DND-41 (cell line): Measurements from ENCODE around the gene ASPDH.

Experiments used
- ATAC-seq: fragments of 200-7000 bp; cut with Tn5 transposase; 3 replicates; pipeline ENCODE4 v1.9.1; 2021; ENCODE audit warnings: low read depth; ENCODE audit not compliant: insufficient read depth
- DNase-seq: peaks from one replicate; pipeline ENCODE4 v3.0.0-alpha.2; 2020
- H2AFZ ChIP-seq: 2 replicates; pipeline ENCODE4 v1.6.0; 2012; ENCODE audit warnings: low read depth, low read length
- H3K27ac ChIP-seq: 2 replicates; pipeline ENCODE4 v1.5.1; 2012; ENCODE audit warnings: low read length, inconsistent platforms
- H3K27me3 ChIP-seq: fragments of 200-600 bp; sonication (generic); 2 replicates; pipeline ENCODE4 v1.6.0; 2012; ENCODE audit warnings: low read length, mild to moderate bottlenecking, inconsistent platforms; ENCODE audit not compliant: insufficient read depth, poor library complexity
- H3K36me3 ChIP-seq: 2 replicates; pipeline ENCODE4 v1.5.1; 2012; ENCODE audit warnings: low read length, inconsistent platforms; ENCODE audit not compliant: insufficient read depth
- H3K4me1 ChIP-seq: 2 replicates; pipeline ENCODE4 v1.5.1; 2012; ENCODE audit warnings: mild to moderate bottlenecking, low read length; ENCODE audit not compliant: insufficient read depth
- H3K4me2 ChIP-seq: 2 replicates; pipeline ENCODE4 v1.6.0; 2012; ENCODE audit warnings: mild to moderate bottlenecking, moderate library complexity, low read length, inconsistent platforms; ENCODE audit not compliant: insufficient read depth
- H3K4me3 ChIP-seq, 2 experiments: fragments of 200-600 bp in 1 of 2; shearing (Covaris generic) in 1 of 2; 2 replicates each; pipeline ENCODE4 v1.5.1; 2012 to 2016; ENCODE audit warnings: inconsistent platforms in 2 of 2, low read length in 2 of 2, mild to moderate bottlenecking in 2 of 2, low read depth in 1 of 2, moderate library complexity in 1 of 2
- H3K79me2 ChIP-seq: 2 replicates; pipeline ENCODE4 v1.6.0; 2012; ENCODE audit warnings: low read length, inconsistent platforms; ENCODE audit not compliant: insufficient read depth
- H3K9ac ChIP-seq: 2 replicates; pipeline ENCODE4 v1.6.0; 2012; ENCODE audit warnings: low read depth, mild to moderate bottlenecking, inconsistent platforms, low read length, moderate library complexity
- H3K9me3 ChIP-seq: 2 replicates; pipeline ENCODE4 v1.5.1; 2012; ENCODE audit warnings: low read length, moderate library complexity, mild to moderate bottlenecking, inconsistent platforms; ENCODE audit not compliant: insufficient read depth, severe bottlenecking
- H4K20me1 ChIP-seq: 2 replicates; pipeline ENCODE4 v1.6.0; 2012; ENCODE audit warnings: low read length; ENCODE audit not compliant: insufficient read depth
- EZH2 ChIP-seq: IDR thresholded peaks from 3 replicates; pipeline ENCODE4 v1.6.1; 2012; ENCODE audit warnings: borderline replicate concordance, low read depth, mild to moderate bottlenecking, moderate library complexity, low read length, inconsistent platforms; ENCODE audit not compliant: severe bottlenecking
- TF ChIP-seq, protein P1 (sequence below): IDR thresholded peaks from 2 replicates; pipeline ENCODE4 v1.5.1; 2012; ENCODE audit warnings: borderline replicate concordance, low read length, moderate library complexity, mild to moderate bottlenecking; ENCODE audit not compliant: poor library complexity, severe bottlenecking; ENCODE audit errors: extremely low read depth

ASPDH gene

GRCh38 chr19:50481351-50482149 is 32.2 kb downstream of the ASPDH start:
- H3K27ac ChIP-seq, result no peak overlapping the region
- no peaks in the 10 kb centered on the region for H3K9me3 ChIP-seq
- DNase-seq (no peak), ATAC-seq (no peak)
- TF ChIP-seq, protein P1, sequence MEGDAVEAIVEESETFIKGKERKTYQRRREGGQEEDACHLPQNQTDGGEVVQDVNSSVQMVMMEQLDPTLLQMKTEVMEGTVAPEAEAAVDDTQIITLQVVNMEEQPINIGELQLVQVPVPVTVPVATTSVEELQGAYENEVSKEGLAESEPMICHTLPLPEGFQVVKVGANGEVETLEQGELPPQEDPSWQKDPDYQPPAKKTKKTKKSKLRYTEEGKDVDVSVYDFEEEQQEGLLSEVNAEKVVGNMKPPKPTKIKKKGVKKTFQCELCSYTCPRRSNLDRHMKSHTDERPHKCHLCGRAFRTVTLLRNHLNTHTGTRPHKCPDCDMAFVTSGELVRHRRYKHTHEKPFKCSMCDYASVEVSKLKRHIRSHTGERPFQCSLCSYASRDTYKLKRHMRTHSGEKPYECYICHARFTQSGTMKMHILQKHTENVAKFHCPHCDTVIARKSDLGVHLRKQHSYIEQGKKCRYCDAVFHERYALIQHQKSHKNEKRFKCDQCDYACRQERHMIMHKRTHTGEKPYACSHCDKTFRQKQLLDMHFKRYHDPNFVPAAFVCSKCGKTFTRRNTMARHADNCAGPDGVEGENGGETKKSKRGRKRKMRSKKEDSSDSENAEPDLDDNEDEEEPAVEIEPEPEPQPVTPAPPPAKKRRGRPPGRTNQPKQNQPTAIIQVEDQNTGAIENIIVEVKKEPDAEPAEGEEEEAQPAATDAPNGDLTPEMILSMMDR, result no peak
- TF ChIP-seq EZH2, result no peak
- no peaks in the 10 kb centered on the region for H4K20me1 ChIP-seq
- no peak overlapping the region for H3K4me3 ChIP-seq
- H3K27me3 ChIP-seq, result no peaks in the 10 kb centered on the region
- no peak overlapping the region for H2AFZ ChIP-seq
- peaks cover 8% of the 10 kb centered on the region for H3K4me1 ChIP-seq
- H3K4me2 ChIP-seq, result no peak overlapping the region
- no peak overlapping the region for H3K9ac ChIP-seq
- peaks cover 10% of the 10 kb centered on the region; the same call in 1 of the 2 replicates for H3K79me2 ChIP-seq
- H3K36me3 ChIP-seq, result peaks cover 4% of the 10 kb centered on the region; the same call in 1 of the 2 replicates

DNA sequence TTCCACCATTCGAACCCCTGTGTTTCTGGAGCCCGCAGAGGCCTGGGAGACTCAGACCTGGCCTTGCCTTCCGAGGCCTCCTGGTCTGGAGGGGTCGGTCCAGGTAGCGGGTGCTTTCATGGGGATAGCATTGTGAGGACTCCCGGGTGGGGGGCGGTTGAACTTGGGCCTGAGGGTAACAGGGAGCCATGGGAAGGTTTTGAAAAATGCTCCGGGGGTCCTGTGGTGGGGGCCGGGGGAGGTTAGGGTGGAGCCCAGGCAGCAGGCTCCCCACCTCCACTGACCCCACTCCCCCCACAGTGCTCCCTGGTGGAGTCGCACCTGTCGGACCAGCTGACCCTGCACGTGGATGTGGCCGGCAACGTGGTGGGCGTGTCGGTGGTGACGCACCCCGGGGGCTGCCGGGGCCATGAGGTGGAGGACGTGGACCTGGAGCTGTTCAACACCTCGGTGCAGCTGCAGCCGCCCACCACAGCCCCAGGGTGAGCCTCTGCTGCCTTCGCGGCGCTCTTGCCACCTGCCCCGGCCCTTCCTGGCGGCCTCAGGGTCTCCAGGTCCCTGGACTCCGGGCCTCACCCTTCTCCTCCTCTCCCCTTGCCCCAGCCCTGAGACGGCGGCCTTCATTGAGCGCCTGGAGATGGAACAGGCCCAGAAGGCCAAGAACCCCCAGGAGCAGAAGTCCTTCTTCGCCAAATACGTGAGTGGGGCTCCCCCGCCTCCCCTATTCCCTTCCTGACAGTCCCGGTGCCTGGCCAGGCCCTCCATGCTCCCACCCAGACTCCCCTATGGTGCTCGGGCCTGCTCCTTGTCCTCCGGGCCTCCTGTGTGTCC is 33.2 kb downstream of the ASPDH start:
- Histone ChIP-seq H3K9ac (no peak overlapping the region), H2AFZ (no peak overlapping the region), H4K20me1 (no peaks in the 10 kb centered on the region), H3K4me2 (no peak overlapping the region), H3K36me3 (peaks cover 4% of the 10 kb centered on the region; the same call in 1 of the 2 replicates), H3K9me3 (no peaks in the 10 kb centered on the region), H3K4me1 (peaks cover 14% of the 10 kb centered on the region), H3K79me2 (peaks cover 10% of the 10 kb centered on the region; the same call in 1 of the 2 replicates), H3K27me3 (no peaks in the 10 kb centered on the region), H3K4me3 (no peak overlapping the region), H3K27ac (no peak overlapping the region)
- ATAC-seq (no peak), DNase-seq (no peak)
- TF ChIP-seq, protein P1, result no peak
- TF ChIP-seq EZH2, result no peak

DNA sequence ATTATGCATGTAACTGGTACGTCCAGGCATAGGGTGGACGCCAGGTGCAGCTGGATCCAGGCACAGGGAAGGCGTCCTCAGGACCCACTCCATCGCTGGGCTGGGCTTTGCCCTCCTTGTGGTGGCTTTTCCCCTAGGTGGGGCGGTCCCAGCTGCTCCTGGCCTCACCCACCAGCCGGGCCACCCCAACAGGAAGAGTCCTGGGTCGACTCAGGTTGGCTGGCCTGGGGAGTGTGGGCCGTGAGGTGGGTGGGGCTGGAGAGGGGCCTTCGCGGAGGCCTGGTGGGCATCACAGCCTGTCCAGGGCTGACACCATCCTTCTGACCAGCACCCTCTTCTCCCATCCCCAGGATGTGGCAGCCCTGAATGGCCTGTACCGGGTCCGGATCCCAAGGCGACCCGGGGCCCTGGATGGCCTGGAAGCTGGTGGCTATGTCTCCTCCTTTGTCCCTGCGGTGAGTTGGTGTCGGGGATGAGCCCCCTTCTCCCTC is 33.9 kb downstream of the ASPDH start:
- Histone ChIP-seq H4K20me1 (no peaks in the 10 kb centered on the region), H3K4me3 (no peak overlapping the region), H3K27me3 (no peaks in the 10 kb centered on the region), H3K9me3 (no peaks in the 10 kb centered on the region), H3K9ac (no peak overlapping the region), H3K4me1 (peaks cover 14% of the 10 kb centered on the region), H3K36me3 (peaks cover 4% of the 10 kb centered on the region; the same call in 1 of the 2 replicates), H3K79me2 (peaks cover 10% of the 10 kb centered on the region; the same call in 1 of the 2 replicates), H3K4me2 (no peak overlapping the region), H3K27ac (no peak overlapping the region), H2AFZ (no peak overlapping the region)
- DNase-seq (no peak), ATAC-seq (no peak)
- TF ChIP-seq, protein P1, result no peak
- TF ChIP-seq EZH2, result no peak
